Stimulated activated CD4-positive, alpha-beta T cell treated with anti-CD3 and anti-CD28 coated beads, TNF-alpha, amount 100 ng/mL, for 1 hour (primary cell): ENCODE measurements around the gene MORN3.

ENCODE experiments used
- DNase-seq, 3 donors: peaks; one replicate each; pipeline ENCODE4 v3.0.0-alpha.2; 2020; ENCODE audit warnings: low read depth in 3 of 3, low spot score in 1 of 3

The MORN3 gene

GRCh38 chr12:121608301-121608700 lies 61.2 kb downstream of the MORN3 start:
- no peak for DNase-seq

- no peak for DNase-seq
These were observed 65.9 kb downstream of the MORN3 start for GRCh38 chr12:121603581-121603980.

GRCh38 chr12:121602766-121603165 lies 66.7 kb downstream of the MORN3 start:
- no peak for DNase-seq

DNA sequence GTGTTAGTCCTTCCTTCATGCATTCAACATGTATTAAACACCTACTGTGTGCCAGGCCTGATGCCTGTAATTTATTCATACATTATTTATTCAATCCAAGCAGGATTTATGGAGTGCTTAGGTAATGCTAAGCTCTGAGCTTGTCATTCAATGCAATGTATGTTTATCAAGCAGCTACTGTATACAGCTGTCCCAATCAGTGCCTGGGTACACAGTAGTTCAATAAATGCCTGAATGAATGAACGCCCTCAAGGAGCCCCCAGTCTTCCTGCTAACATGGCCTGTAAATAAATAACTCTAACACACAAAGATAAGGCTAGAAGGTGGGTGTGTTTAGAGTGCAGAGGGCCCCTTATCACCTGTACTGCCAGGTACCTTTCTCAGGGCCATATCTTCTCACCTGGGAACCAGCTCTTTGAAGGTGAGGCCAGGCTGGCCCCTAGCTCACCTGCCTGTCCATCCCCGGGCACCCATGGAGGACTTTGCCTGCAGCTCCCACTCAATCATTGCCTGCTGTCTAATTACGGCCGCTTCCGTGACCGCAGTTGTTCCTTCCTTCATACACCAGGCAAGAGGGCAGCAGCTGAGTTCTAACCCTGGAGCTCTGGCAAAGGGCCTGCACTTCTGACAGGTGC lies 68.6 kb downstream of the MORN3 start:
- DNase-seq, result no peak
